Natural killer cell (primary cell): ENCODE data around the gene SNAPC3. TPM values are rescaled to one million over a fixed set of nuclear protein-coding genes. Genes with fewer than 3 reads are reported as not detected.
A peak's percentile ranks its signal among the peaks of the same experiment; 100 is the strongest.

ENCODE experiments used
- ATAC-seq, 3 donors: fragments of 150-1000 bp in 2 of 3; fragments of 200-7000 bp in 1 of 3; cut with Tn5 transposase; 1 replicate in 1 of 3; 2 replicates in 2 of 3; pipeline ENCODE4 v1.10.0; 2021; ENCODE audit warnings: mild to moderate bottlenecking in 2 of 3, moderate library complexity in 2 of 3
- DNase-seq, 2 donors: peaks; one replicate each; pipeline versions ENCODE4 v3.0.0 to v3.0.0-alpha.2; 2013 to 2021; ENCODE audit warnings: mixed read lengths in 1 of 2
- H3K27ac ChIP-seq: one replicate; pipeline ENCODE4 v1.5.1; 2013; ENCODE audit warnings: mild to moderate bottlenecking, low read length
- H3K27me3 ChIP-seq: one replicate; pipeline ENCODE4 v1.6.1; 2013; ENCODE audit warnings: low read length; ENCODE audit not compliant: control insufficient read depth, insufficient read depth
- H3K36me3 ChIP-seq: one replicate; pipeline ENCODE4 v1.6.1; 2013; ENCODE audit warnings: low read length; ENCODE audit not compliant: control insufficient read depth, insufficient read depth
- H3K4me1 ChIP-seq: one replicate; pipeline ENCODE4 v1.6.1; 2013; ENCODE audit warnings: low read length; ENCODE audit not compliant: control insufficient read depth, insufficient read depth
- H3K4me3 ChIP-seq: one replicate; pipeline ENCODE4 v1.5.1; 2013; ENCODE audit warnings: low read length
- H3K9me3 ChIP-seq: one replicate; pipeline ENCODE4 v1.6.1; 2013; ENCODE audit warnings: low read length; ENCODE audit not compliant: control insufficient read depth, insufficient read depth
- H3K27ac Mint-ChIP-seq, 2 donors: one replicate each; pipeline ENCODE4 v1.8.0; 2022; ENCODE audit warnings: mild to moderate bottlenecking in 2 of 2, mixed read lengths in 2 of 2, moderate library complexity in 1 of 2
- H3K27me3 Mint-ChIP-seq, 2 donors: one replicate each; pipeline ENCODE4 v1.8.0; 2022; ENCODE audit warnings: low read depth in 2 of 2, mixed read lengths in 2 of 2
- H3K36me3 Mint-ChIP-seq: one replicate; pipeline ENCODE4 v1.8.0; 2022; ENCODE audit warnings: mixed read lengths
- H3K4me1 Mint-ChIP-seq, 2 donors: one replicate each; pipeline ENCODE4 v1.8.0; 2022; ENCODE audit warnings: mixed read lengths in 2 of 2
- H3K4me3 Mint-ChIP-seq: one replicate; pipeline ENCODE4 v1.8.0; 2022; ENCODE audit warnings: mild to moderate bottlenecking, moderate library complexity, mixed read lengths
- H3K9me3 Mint-ChIP-seq, 2 donors: one replicate each; pipeline ENCODE4 v1.8.0; 2022; ENCODE audit warnings: mixed read lengths in 2 of 2
- WGBS: methylation state at CpG from one replicate; pipeline ENCODE4 v1.1.7; 2013; ENCODE audit warnings: missing lambda C conversion rate; ENCODE audit not compliant: insufficient coverage; 5-methylcytosine and 5-hydroxymethylcytosine counted together
- intact Hi-C: fragments of 100-400 bp; cut with micrococcal nuclease; formaldehyde crosslinking; loops from one replicate; pipeline ENCODE4 v1.14.2; 2022
- total RNA-seq, 4 donors: library from RNA; stranded (reverse); fragments of 120-200 nt in 1 of 4; gene quantifications; one replicate each; pipeline versions ENCODE4 v1.2.3 to v1.2.4, GENCODE V29; 2013 to 2022
- TF ChIP-seq, protein P1 (sequence below): fragments of 200-600 bp; IDR thresholded peaks from one replicate; pipeline ENCODE4 v1.8.0; 2022; ENCODE audit warnings: antibody characterized with exemption

Gene SNAPC3
- total RNA-seq, 3 donors from 2014 or later (not counting 1 experiment from before 2014, with no cell fraction given) = 18.5 to 22.2 (median 19.2) TPM

DNA sequence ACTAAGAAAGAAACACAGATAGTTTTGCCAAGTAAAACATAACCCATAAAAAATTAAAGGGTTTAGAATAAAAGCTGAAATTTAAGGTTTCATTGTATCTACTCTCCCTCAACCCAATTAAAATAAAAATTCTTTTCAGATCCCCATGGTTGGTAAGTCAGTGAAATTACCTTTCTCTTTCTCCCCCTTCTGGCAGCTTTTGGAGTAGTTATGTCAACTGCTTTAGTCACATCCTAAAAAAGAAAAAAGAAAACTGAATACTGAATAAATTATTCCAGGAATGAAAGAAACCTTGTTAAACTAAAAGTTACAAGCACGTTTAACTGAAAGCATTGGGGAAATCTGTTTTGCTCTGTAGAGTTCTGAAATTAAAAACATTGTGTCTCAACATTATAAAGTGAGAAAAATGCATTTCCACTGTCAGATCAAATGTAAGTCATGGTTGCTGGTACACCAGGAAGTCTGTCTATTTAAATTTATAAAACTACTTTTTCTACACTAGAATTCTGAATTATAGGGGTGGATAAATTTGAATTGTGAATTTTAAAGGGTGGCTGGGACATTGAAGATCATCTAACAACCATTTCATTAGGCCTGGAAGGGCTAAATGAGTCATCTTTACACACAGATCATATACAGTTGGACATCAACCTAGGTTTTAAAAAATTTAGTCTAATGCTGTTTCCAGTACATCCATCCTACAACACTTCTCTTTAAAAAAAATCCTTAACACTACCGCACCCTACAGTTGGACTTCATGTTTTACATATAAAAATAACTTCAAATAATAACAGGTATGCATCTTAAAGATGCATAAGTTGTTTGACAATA lies 63.4 kb downstream of the SNAPC3 start:
- intact Hi-C loops = loop anchor here (5.0 kb wide), 1 partner anchor 209 kb away; no protein-coding TSS in a partner anchor
- peaks cover 31% of the 10 kb centered on the region for H3K36me3 ChIP-seq
- no peaks in the 10 kb centered on the region for H3K9me3 Mint-ChIP-seq
- peak in 2 of 3 donors; percentile 35 to 47 for ATAC-seq
- H3K36me3 Mint-ChIP-seq = no peaks in the 10 kb centered on the region
- no peaks in the 10 kb centered on the region for H3K27me3 ChIP-seq
- no peaks in the 10 kb centered on the region for H3K4me1 ChIP-seq
- no peak overlapping the region for H3K27ac ChIP-seq
- peak in 1 of 2 donors; percentile 55 for DNase-seq
- H3K27me3 Mint-ChIP-seq = no peaks in the 10 kb centered on the region
- TF ChIP-seq, protein P1, sequence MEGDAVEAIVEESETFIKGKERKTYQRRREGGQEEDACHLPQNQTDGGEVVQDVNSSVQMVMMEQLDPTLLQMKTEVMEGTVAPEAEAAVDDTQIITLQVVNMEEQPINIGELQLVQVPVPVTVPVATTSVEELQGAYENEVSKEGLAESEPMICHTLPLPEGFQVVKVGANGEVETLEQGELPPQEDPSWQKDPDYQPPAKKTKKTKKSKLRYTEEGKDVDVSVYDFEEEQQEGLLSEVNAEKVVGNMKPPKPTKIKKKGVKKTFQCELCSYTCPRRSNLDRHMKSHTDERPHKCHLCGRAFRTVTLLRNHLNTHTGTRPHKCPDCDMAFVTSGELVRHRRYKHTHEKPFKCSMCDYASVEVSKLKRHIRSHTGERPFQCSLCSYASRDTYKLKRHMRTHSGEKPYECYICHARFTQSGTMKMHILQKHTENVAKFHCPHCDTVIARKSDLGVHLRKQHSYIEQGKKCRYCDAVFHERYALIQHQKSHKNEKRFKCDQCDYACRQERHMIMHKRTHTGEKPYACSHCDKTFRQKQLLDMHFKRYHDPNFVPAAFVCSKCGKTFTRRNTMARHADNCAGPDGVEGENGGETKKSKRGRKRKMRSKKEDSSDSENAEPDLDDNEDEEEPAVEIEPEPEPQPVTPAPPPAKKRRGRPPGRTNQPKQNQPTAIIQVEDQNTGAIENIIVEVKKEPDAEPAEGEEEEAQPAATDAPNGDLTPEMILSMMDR = peak; percentile 52
- H3K4me3 Mint-ChIP-seq = no peak overlapping the region
- no peaks in the 10 kb centered on the region for H3K9me3 ChIP-seq
- peak overlapping the region in 1 of 2 donors; percentile 27 for H3K27ac Mint-ChIP-seq
- H3K4me1 Mint-ChIP-seq = peaks cover 3 to 21% of the 10 kb centered on the region in 2 donors
- WGBS = 13% methylated on average over 1 of the region's 2 CpGs
- H3K4me3 ChIP-seq = no peak overlapping the region

DNA sequence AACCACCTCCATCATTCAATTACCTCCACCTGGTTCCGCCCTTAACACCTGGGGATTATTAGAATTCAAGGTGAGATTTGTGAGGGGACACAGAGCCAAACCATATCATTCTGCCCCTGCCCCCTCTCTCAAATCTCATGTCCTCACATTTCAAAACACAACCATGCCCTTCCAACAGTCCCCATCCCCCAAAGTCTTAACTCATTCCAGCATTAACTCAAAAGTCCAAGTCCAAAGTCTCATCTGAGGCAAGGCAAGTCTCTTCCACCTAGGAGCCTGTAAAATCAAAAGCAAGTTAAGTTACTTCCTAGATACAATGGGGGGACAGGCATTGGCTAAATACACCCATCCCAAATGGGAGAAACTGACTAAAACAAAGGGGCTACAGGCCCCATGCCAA lies 69.3 kb downstream of the SNAPC3 start:
- Histone ChIP-seq H3K4me1 (no peaks in the 10 kb centered on the region), H3K4me3 (no peak overlapping the region), H3K27me3 (no peaks in the 10 kb centered on the region), H3K36me3 (peaks cover 15% of the 10 kb centered on the region), H3K9me3 (no peaks in the 10 kb centered on the region), H3K27ac (no peak overlapping the region)
- no CpG with 5 or more reads among the region's 1 CpG for WGBS
- ATAC-seq = no peak
- no peak for DNase-seq
- intact Hi-C loops = no loop called here
- TF ChIP-seq, protein P1 = no peak
- Mint-ChIP-seq H3K4me1 (peaks cover 33 to 36% of the 10 kb centered on the region in 2 donors), H3K9me3 (no peaks in the 10 kb centered on the region), H3K27me3 (no peaks in the 10 kb centered on the region), H3K36me3 (no peaks in the 10 kb centered on the region), H3K27ac (no peak overlapping the region), H3K4me3 (no peak overlapping the region)

DNA sequence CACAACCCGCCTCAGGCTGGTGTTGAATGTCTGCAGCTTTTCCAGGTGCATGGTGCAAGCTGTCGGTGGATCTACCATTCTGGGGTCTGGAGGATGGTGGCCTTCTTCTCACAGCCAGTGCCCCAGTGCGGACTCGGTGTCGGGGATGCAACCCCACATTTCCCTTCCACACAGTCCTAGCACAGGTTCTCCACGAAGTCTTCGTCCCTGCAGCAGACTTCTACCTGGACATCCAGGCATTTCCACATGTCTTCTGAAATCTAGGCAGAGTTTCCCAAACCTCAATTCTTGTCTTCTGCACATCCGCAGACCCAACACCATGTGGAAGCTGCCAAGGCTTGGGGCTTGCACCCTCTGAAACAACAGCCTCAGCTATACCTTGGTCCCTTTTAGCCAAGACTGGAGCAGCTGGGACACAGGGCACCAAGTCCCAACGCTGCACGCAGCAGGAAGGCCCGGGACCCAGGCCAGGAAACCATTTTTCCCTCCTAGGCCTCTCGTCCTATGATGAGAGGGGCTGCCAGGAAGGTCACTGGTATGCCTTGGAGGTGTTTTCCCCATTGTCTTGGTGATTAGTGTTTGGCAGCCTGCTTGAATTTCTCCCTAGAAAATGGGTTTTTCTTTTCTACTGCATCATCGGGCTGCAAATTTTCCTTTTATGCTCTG lies 69.9 kb downstream of the SNAPC3 start:
- Histone ChIP-seq H3K4me3 (no peak overlapping the region), H3K27me3 (no peaks in the 10 kb centered on the region), H3K9me3 (no peaks in the 10 kb centered on the region), H3K27ac (no peak overlapping the region), H3K36me3 (peaks cover 15% of the 10 kb centered on the region), H3K4me1 (no peaks in the 10 kb centered on the region)
- Mint-ChIP-seq H3K27me3 (no peaks in the 10 kb centered on the region), H3K4me1 (peaks cover 33 to 36% of the 10 kb centered on the region in 2 donors), H3K27ac (no peak overlapping the region), H3K9me3 (no peaks in the 10 kb centered on the region), H3K36me3 (no peaks in the 10 kb centered on the region), H3K4me3 (no peak overlapping the region)
- TF ChIP-seq, protein P1 = no peak
- intact Hi-C loops = no loop called here
- ATAC-seq (no peak), DNase-seq (no peak)
- WGBS = 96% methylated on average over 13 of the region's 13 CpGs
